D721Med (cell line): Measurements from ENCODE around the gene GPS1.
"Not testable (repeated sequence)": the region's sequence is repeated elsewhere in the genome, so short reads cannot be mapped to it uniquely, and the experiment has no call there.

Experiments
- DNase-seq: peaks from one replicate; pipeline ENCODE4 v3.0.0; 2011; ENCODE audit warnings: low spot score; ENCODE audit not compliant: insufficient read length
- FAIRE-seq: peaks from 2 replicates; lab custom pipeline; 2011; peaks lifted over from hg19 to GRCh38; lab: Jason Lieb, UNC
- CTCF ChIP-seq: IDR thresholded peaks from 2 replicates; pipeline ENCODE4 v1.5.1; 2012; ENCODE audit warnings: mild to moderate bottlenecking, control low read depth; ENCODE audit not compliant: insufficient read depth; ENCODE audit errors: missing control alignments

GPS1 gene

GRCh38 chr17:82035956-82036633 is 15.6 kb upstream of the GPS1 start:
- DNase-seq, result no peak
- TF ChIP-seq CTCF, result no peak
- no peak for FAIRE-seq

GRCh38 chr17:82036634-82037091 is 15.0 kb upstream of the GPS1 start:
- FAIRE-seq, result no peak
- TF ChIP-seq CTCF, result no peak
- no peak for DNase-seq

- no peak for FAIRE-seq
- TF ChIP-seq CTCF, result peak; percentile 85
- DNase-seq, result peak; percentile 96
These were observed 14.4 kb upstream of the GPS1 start, which contains the start of gene DCXR for GRCh38 chr17:82037092-82037888. Gene DCXR (minus strand): TSS chr17:82037697. CDS start chr17:82037682, 15 bp downstream.

GRCh38 chr17:82037889-82038195 is 13.9 kb upstream of the GPS1 start:
- no peak for TF ChIP-seq CTCF
- no peak for FAIRE-seq
- DNase-seq, result no peak

- not testable (repeated sequence) for DNase-seq, FAIRE-seq
These were observed 12.8 kb upstream of the GPS1 start for GRCh38 chr17:82038796-82039409.

GRCh38 chr17:82039695-82040299 is 11.9 kb upstream of the GPS1 start:
- DNase-seq, result no peak
- TF ChIP-seq CTCF, result no peak
- FAIRE-seq, result no peak

- DNase-seq (no peak), FAIRE-seq (no peak)
- TF ChIP-seq CTCF, result no peak
These were observed 10.4 kb upstream of the GPS1 start for GRCh38 chr17:82041144-82041814.
